HEK293 (cell line): ENCODE results near the gene CLDN6.
A peak's percentile ranks its signal among the peaks of the same experiment; 100 is the strongest.

Experiments used
- CTCF ChIA-PET: fragments of 350-600 bp; formaldehyde crosslinking; extraction: SDS; loops from one replicate; lab custom pipeline; 2021; ENCODE audit warnings: antibody characterized with exemption; lab: Yijun Ruan, JAX
- POLR2A ChIA-PET: fragments of 300-600 bp; formaldehyde crosslinking; extraction: SDS; loops from one replicate; lab custom pipeline; 2020; ENCODE audit warnings: antibody characterized with exemption, inconsistent platforms; lab: Yijun Ruan, JAX
- H3K27ac ChIP-seq: fragments of 200-500 bp; sonication (Bioruptor generic); 2 replicates; pipeline ENCODE4 v1.5.1; 2014; ENCODE audit warnings: low read depth, low read length, control low read depth, inconsistent platforms; ENCODE audit errors: extremely low read depth
- H3K36me3 ChIP-seq, 2 experiments: fragments of 200-500 bp in 1 of 2; sonication (Bioruptor generic) in 1 of 2; 1 replicate in 1 of 2; 2 replicates in 1 of 2; pipeline ENCODE4 v1.5.1; 2014 to 2017; ENCODE audit warnings: inconsistent platforms in 2 of 2, low read length in 2 of 2; ENCODE audit not compliant: control insufficient read depth in 2 of 2, insufficient read depth in 1 of 2
- H3K4me1 ChIP-seq: fragments of 200-500 bp; sonication (Bioruptor generic); 2 replicates; pipeline ENCODE4 v1.5.1; 2014; ENCODE audit warnings: mild to moderate bottlenecking, low read length, inconsistent platforms; ENCODE audit not compliant: control insufficient read depth, insufficient read depth
- H3K4me3 ChIP-seq: 2 replicates; pipeline ENCODE4 v1.5.1; 2011; ENCODE audit warnings: low read depth, mild to moderate bottlenecking, control low read depth, low read length, moderate library complexity
- H3K9me3 ChIP-seq: fragments of 200-500 bp; sonication (Bioruptor generic); 2 replicates; pipeline ENCODE4 v1.5.1; 2014; ENCODE audit warnings: low read depth, low read length, inconsistent platforms; ENCODE audit not compliant: control insufficient read depth, insufficient read depth
- ELK4 ChIP-seq: IDR thresholded peaks from 2 replicates; pipeline ENCODE4 v1.6.1; 2011; ENCODE audit warnings: mild to moderate bottlenecking, low read depth, low read length, borderline replicate concordance
- GLIS1 ChIP-seq: fragments of 450-650 bp; formaldehyde crosslinking; IDR thresholded peaks from 2 replicates; pipeline ENCODE4 v1.5.1; 2016; ENCODE audit warnings: missing biosample characterization, missing genetic modification characterization
- OSR2 ChIP-seq: fragments of 450-650 bp; formaldehyde crosslinking; IDR thresholded peaks from 2 replicates; pipeline ENCODE4 v1.5.1; 2016; ENCODE audit warnings: missing biosample characterization, missing genetic modification characterization
- PRDM4 ChIP-seq: fragments of 450-650 bp; formaldehyde crosslinking; IDR thresholded peaks from 2 replicates; pipeline ENCODE4 v1.5.1; 2017; ENCODE audit warnings: missing biosample characterization, missing genetic modification characterization
- SP3 ChIP-seq: fragments of 450-650 bp; formaldehyde crosslinking; IDR thresholded peaks from 2 replicates; pipeline ENCODE4 v1.5.1; 2016; ENCODE audit warnings: missing biosample characterization, missing genetic modification characterization
- ZBTB20 ChIP-seq: fragments of 450-650 bp; formaldehyde crosslinking; IDR thresholded peaks from 2 replicates; pipeline ENCODE4 v1.5.1; 2016; ENCODE audit warnings: missing biosample characterization, missing genetic modification characterization
- ZBTB48 ChIP-seq: fragments of 450-650 bp; formaldehyde crosslinking; IDR thresholded peaks from 2 replicates; pipeline ENCODE4 v1.5.1; 2016; ENCODE audit warnings: missing biosample characterization, missing genetic modification characterization
- ZBTB49 ChIP-seq: fragments of 450-650 bp; formaldehyde crosslinking; IDR thresholded peaks from 2 replicates; pipeline ENCODE4 v1.5.1; 2016; ENCODE audit warnings: missing biosample characterization, missing genetic modification characterization, low read depth
- ZFP3 ChIP-seq: fragments of 450-650 bp; formaldehyde crosslinking; IDR thresholded peaks from 2 replicates; pipeline ENCODE4 v1.5.1; 2016; ENCODE audit warnings: low read depth, missing biosample characterization, missing genetic modification characterization
- ZFP69B ChIP-seq: fragments of 450-650 bp; formaldehyde crosslinking; IDR thresholded peaks from 2 replicates; pipeline ENCODE4 v1.5.1; 2016; ENCODE audit warnings: missing biosample characterization, missing genetic modification characterization
- ZNF211 ChIP-seq: fragments of 450-650 bp; formaldehyde crosslinking; IDR thresholded peaks from 2 replicates; pipeline ENCODE4 v1.5.1; 2016; ENCODE audit warnings: low read depth, missing biosample characterization, missing genetic modification characterization
- ZNF362 ChIP-seq: fragments of 450-650 bp; formaldehyde crosslinking; IDR thresholded peaks from 2 replicates; pipeline ENCODE4 v1.5.1; 2016; ENCODE audit warnings: missing biosample characterization, missing genetic modification characterization
- ZNF433 ChIP-seq: fragments of 450-650 bp; formaldehyde crosslinking; IDR thresholded peaks from 2 replicates; pipeline ENCODE4 v1.5.1; 2016; ENCODE audit warnings: missing biosample characterization, missing genetic modification characterization, low read depth
- ZNF449 ChIP-seq: fragments of 450-650 bp; formaldehyde crosslinking; IDR thresholded peaks from 2 replicates; pipeline ENCODE4 v1.5.1; 2017; ENCODE audit warnings: missing biosample characterization, mild to moderate bottlenecking, missing genetic modification characterization, moderate library complexity
- ZNF530 ChIP-seq: fragments of 450-650 bp; formaldehyde crosslinking; IDR thresholded peaks from 2 replicates; pipeline ENCODE4 v1.5.1; 2016; ENCODE audit warnings: low read depth, missing biosample characterization, missing genetic modification characterization
- ZNF585B ChIP-seq: fragments of 450-650 bp; formaldehyde crosslinking; IDR thresholded peaks from 2 replicates; pipeline ENCODE4 v1.5.1; 2016; ENCODE audit warnings: missing biosample characterization, missing genetic modification characterization
- ZNF596 ChIP-seq: fragments of 450-650 bp; IDR thresholded peaks from 2 replicates; pipeline ENCODE4 v1.5.0; 2018; ENCODE audit warnings: missing biosample characterization, mild to moderate bottlenecking, missing genetic modification characterization, moderate library complexity
- ZNF645 ChIP-seq: fragments of 450-650 bp; formaldehyde crosslinking; IDR thresholded peaks from 2 replicates; pipeline ENCODE4; 2016; ENCODE audit warnings: missing biosample characterization, missing genetic modification characterization
- ZNF660 ChIP-seq: fragments of 450-650 bp; IDR thresholded peaks from 2 replicates; pipeline ENCODE4 v1.5.1; 2018; ENCODE audit warnings: missing biosample characterization, mild to moderate bottlenecking, missing genetic modification characterization
- ZNF670 ChIP-seq: fragments of 450-650 bp; formaldehyde crosslinking; IDR thresholded peaks from 2 replicates; pipeline ENCODE4 v1.5.1; 2016; ENCODE audit warnings: missing biosample characterization, missing genetic modification characterization, low read depth
- ZNF747 ChIP-seq: fragments of 450-650 bp; formaldehyde crosslinking; IDR thresholded peaks from 2 replicates; pipeline ENCODE4 v1.5.1; 2016; ENCODE audit warnings: missing biosample characterization, missing genetic modification characterization
- ZNF792 ChIP-seq: fragments of 450-650 bp; formaldehyde crosslinking; IDR thresholded peaks from 2 replicates; pipeline ENCODE4 v1.5.1; 2016; ENCODE audit warnings: missing biosample characterization, missing genetic modification characterization
- ZNF830 ChIP-seq: fragments of 450-650 bp; IDR thresholded peaks from 2 replicates; pipeline ENCODE4 v1.5.0; 2018; ENCODE audit warnings: missing biosample characterization, missing genetic modification characterization, low read depth, mild to moderate bottlenecking, moderate library complexity
- ZSCAN18 ChIP-seq: fragments of 450-650 bp; formaldehyde crosslinking; IDR thresholded peaks from 2 replicates; pipeline ENCODE4 v1.5.1; 2016; ENCODE audit warnings: missing biosample characterization, missing genetic modification characterization
- ZSCAN23 ChIP-seq: fragments of 450-650 bp; formaldehyde crosslinking; IDR thresholded peaks from 2 replicates; pipeline ENCODE4 v1.5.1; 2016; ENCODE audit warnings: missing biosample characterization, missing genetic modification characterization

The CLDN6 gene

GRCh38 chr16:2973605-2974318, 44.2 kb downstream of the CLDN6 start (continued):
- TF ChIP-seq ZNF645 (tag by site-specific recombination) (no peak), ZFP69B (0 out of 2 replicates have a peak, but pooled peaks have one; percentile 40), ZBTB48 (tag by site-specific recombination) (peak; percentile 77; the same call in 1 of the 2 replicates)
- TF ChIP-seq, all 188 proteins: peak for 7

- ChIA-PET CTCF (no interaction called here), POLR2A (interaction anchor here (0.6 to 2.5 kb wide), 7 partner anchors 8 to 90 kb away, joined by 3 to 17 read pairs (median 4); partner anchors contain the start of genes FLYWCH2, HCFC1R1 and TNFRSF12A)
- H3K36me3 ChIP-seq = peaks cover 0 to 73% of the 10 kb centered on the region in 2 experiments; a peak in 1 of 3 replicates
- peak overlapping the region; percentile 45; the same call in 1 of the 2 replicates for H3K27ac ChIP-seq
- no peak overlapping the region for H3K4me3 ChIP-seq
- peaks cover 9% of the 10 kb centered on the region for H3K4me1 ChIP-seq
- H3K9me3 ChIP-seq = no peaks in the 10 kb centered on the region
- TF ChIP-seq ZNF830 (tag by site-specific recombination) (no peak), ZFP69B (no peak), ZNF211 (no peak), ZNF747 (tag by site-specific recombination) (no peak), SP3 (no peak), ZBTB20 (tag by site-specific recombination) (no peak), ELK4 (no peak), ZSCAN23 (tag by site-specific recombination) (no peak), ZSCAN18 (tag by site-specific recombination) (no peak), ZNF433 (tag by site-specific recombination) (no peak), ZBTB49 (tag by site-specific recombination) (no peak), PRDM4 (tag by site-specific recombination) (no peak), ZNF449 (tag by site-specific recombination) (no peak), ZNF792 (tag by site-specific recombination) (no peak), ZNF670 (tag by site-specific recombination) (no peak), ZNF660 (tag by site-specific recombination) (no peak), ZNF530 (tag by site-specific recombination) (no peak), GLIS1 (tag by site-specific recombination) (peak; percentile 69), ZNF585B (tag by site-specific recombination) (no peak), ZNF362 (tag by site-specific recombination) (no peak), ZFP3 (no peak), OSR2 (tag by site-specific recombination) (peak; percentile 36), ZNF596 (no peak)
Observed at GRCh38 chr16:2973093-2973492, 44.9 kb downstream of the CLDN6 start.
